Germinal center (tissue), 1 donor: ENCODE results near the gene FRMPD2.
"Not testable (repeated sequence)": the region's sequence is repeated elsewhere in the genome, so short reads cannot be mapped to it uniquely, and the experiment has no call there.

Experiments
- DNase-seq: peaks from one replicate; pipeline ENCODE4 v3.0.0; 2012; ENCODE audit warnings: mixed read lengths, low spot score

FRMPD2 gene

GRCh38 chr10:48233559-48234005, 40.9 kb downstream of the FRMPD2 start:
- no peak for DNase-seq

DNA sequence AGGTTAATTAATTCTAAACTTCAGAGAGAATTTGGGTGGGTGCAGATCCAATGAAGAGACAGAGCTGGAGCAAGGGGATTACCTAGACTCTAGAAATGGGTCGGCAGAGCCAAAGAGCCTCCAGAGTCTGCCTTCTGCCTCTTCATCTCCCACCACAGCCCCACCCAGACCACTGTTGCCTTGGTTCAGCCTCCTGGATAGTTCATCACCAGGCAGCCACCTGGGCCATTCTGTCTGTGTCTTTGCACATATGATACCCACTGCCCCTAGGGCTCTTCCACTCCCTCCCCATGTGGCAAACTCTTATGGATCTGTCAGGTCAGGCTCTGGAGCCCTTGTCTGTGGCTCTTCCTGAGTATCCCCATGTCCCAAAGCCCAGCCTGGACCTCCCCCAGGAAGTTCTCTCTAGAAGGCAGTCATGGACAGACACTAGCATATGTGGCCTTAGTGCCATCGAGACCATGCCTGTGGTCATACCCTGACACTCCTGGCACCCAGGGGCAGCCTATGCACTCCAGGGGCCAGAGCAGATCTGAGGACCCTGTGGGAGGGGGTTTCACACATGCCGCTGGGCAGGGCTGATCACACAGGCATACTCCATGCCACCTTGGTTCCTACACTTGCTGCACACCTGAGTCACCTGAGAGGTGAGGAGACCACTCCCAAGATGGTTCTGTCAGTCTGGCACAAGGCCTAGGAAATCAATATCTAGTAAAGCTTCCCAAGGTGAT, 41.6 kb downstream of the FRMPD2 start:
- no peak for DNase-seq

DNA sequence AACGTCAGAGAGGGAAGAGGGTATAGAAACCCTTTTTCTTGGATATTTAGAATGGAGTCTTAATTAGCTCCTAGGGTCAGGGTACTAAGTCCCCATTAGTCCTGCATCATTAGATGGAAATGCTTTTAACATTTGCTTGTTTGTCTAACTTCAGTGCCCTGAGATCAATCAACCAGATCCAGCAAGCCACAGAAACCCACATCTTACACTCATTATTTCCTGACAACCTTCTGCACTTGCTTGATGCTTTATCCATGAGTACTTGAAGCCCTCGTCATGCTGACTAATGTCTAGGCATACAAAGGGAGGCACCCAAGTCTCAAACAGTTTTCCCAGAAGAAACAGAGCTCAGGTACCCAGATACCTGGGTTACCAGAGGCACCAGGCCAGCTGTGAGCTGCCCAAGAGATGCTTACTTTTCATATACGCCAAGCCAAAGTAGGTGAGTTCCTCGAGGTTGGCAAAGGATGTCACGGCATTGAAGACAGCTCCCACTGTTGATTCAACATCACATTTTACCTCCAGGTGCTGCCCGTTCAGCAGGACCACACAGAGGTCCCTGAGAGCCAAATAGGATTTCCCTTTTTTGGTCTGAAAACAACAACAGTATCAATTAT, 42.7 kb downstream of the FRMPD2 start:
- DNase-seq, result no peak

DNA sequence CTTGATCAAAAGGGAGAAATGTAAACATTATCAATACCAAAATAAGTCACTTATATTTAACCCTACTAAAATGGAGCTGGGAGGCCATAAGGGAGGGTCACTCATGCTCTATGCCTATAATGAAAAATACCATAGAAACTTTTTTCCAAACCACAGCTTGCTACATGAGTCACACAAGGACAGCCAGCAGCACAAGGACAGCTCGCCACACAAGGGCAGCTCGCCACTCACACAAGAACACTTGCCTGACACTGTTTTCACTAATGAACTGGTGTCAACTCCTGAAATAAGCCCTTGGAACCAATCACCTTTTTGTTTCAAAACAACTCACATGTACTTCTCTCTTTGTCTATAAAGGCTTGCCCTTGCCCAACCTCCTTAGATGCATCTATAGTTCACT, 43.3 kb downstream of the FRMPD2 start:
- no peak for DNase-seq

- no peak for DNase-seq
Observed at GRCh38 chr10:48227213-48227612, 47.3 kb downstream of the FRMPD2 start.

- DNase-seq, result no peak
Observed at GRCh38 chr10:48224979-48225560, 49.4 kb downstream of the FRMPD2 start.

DNA sequence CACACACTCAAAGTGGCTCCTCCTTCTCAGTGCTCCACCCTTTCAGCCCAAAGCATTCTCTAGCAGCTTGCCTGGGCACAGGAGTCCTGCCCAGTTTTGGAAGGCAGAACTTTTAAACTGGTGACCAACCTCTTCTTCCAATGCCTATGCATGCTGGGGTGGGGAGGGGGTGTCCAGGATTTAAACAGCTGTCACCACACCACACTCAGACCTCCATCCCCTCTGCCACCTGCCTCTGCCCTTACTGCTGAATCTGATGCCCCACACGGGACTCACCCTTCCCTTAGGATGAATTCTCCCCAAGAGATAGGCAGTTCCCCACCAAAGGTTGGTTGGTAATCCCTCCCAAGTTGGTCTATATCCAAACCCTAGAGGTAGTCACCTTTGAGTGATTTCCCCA, 50.2 kb downstream of the FRMPD2 start:
- no peak for DNase-seq

DNA sequence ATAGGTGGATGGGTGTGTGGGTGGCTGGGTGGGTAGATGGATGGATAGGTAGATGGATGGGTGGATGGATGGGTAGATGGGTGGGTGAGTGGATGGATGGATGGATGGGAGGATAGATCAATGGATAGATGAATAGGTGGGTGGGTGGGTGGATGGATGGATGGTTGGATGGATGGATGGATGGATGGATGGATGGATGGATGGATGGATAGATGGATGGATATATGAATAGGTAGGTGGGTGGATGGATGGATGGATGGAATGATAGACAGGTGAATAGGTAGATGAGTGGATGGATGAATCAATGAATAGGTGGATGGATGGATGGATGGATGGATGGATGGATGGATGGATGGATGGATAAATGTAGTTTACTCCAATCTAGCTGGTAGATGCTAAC, 52.7 kb downstream of the FRMPD2 start:
- no peak for DNase-seq

- DNase-seq, result not testable (repeated sequence)
Observed at GRCh38 chr10:48221031-48221430, 53.5 kb downstream of the FRMPD2 start.

GRCh38 chr10:48219194-48219593, 55.3 kb downstream of the FRMPD2 start:
- no peak for DNase-seq

- DNase-seq, result no peak
Observed at GRCh38 chr10:48216744-48217143, 57.8 kb downstream of the FRMPD2 start.

- no peak for DNase-seq
Observed at GRCh38 chr10:48216204-48216505, 58.3 kb downstream of the FRMPD2 start.

GRCh38 chr10:48215486-48216203, 58.9 kb downstream of the FRMPD2 start:
- peak; percentile 37 for DNase-seq

- no peak for DNase-seq
Observed at GRCh38 chr10:48214716-48215485, 59.6 kb downstream of the FRMPD2 start.

GRCh38 chr10:48213047-48213446, 61.4 kb downstream of the FRMPD2 start:
- no peak for DNase-seq

- DNase-seq, result no peak
Observed at GRCh38 chr10:48211777-48212176, 62.7 kb downstream of the FRMPD2 start.

DNA sequence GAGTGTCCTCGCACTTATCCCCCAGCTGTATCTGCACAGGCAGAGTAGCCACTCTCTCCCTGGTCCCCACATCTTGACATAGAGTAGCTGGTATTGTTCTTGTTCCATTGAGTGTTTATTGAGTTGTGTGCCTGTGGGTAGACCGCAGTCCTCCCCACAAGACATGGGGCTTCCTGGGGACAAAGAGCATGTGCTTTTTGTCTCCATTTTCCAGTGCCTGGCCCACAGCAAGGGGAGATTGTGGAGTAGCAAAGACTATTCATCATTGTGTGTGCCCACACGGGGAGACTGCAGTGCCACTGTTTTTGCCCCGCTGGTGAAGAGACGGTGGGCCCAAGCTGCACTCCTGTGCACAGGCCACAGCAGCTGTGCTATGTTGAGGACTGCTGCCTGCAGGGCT, 63.5 kb downstream of the FRMPD2 start:
- DNase-seq, result no peak

DNA sequence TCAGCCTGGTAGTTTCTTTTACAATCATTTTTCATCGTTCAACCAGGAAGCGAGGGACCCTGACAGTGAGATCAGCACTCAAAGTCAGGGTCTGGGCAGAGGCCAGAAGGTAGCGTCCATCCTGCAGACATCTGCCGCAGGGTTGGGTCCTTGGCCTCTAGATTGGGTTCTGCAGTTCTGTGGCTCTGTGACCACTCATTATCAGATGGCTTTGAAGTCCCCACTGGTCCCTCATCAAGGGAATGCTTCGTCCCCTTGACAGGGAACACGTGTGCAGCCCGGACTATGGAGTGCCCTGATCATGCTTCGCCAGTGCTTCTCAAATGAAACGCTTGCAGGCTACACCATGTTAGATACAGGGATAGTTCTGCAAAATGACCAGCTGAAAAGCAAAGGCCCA, 64.1 kb downstream of the FRMPD2 start:
- no peak for DNase-seq

DNA sequence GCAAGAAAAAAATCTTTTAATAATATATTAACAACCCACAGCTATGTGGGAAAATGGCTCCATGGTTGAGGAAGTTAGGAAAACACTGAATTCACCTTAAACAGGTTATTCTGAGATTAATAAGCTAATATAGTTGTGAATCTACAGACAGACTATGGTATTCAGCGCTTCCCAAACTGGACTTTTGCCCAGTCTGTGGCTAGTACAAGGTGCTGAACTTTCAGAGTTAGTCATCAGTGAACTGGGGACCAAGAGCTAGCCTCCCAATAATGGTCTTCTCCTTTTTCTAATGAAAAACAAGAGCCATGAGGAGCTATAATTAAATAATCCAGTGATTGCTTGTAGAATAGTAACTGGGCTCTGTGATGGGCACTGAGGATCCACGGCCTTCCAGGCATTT, 65.3 kb downstream of the FRMPD2 start:
- DNase-seq, result no peak

- no peak for DNase-seq
Observed at GRCh38 chr10:48207853-48208252, 66.6 kb downstream of the FRMPD2 start.

- DNase-seq, result no peak
Observed at GRCh38 chr10:48206482-48207250, 67.8 kb downstream of the FRMPD2 start.
